ENCODE data around the gene TFEB.
A peak's percentile ranks its signal among the peaks of the same experiment; 100 is the strongest.

The TFEB gene

GRCh38 chr6:41682056-41682477, 53.3 kb downstream of the TFEB start:
- POLR2A ChIA-PET = no interaction called here
- CTCF ChIA-PET = interaction anchor here (0.6 to 4.4 kb wide), 15 partner anchors 13 to 314 kb away, joined by 3 to 41 read pairs (median 3); partner anchors contain the start of gene TOMM6
- peak; percentile 89 for DNase-seq (ENCODE audit: extremely low spot score)
- TF ChIP-seq, protein P1, sequence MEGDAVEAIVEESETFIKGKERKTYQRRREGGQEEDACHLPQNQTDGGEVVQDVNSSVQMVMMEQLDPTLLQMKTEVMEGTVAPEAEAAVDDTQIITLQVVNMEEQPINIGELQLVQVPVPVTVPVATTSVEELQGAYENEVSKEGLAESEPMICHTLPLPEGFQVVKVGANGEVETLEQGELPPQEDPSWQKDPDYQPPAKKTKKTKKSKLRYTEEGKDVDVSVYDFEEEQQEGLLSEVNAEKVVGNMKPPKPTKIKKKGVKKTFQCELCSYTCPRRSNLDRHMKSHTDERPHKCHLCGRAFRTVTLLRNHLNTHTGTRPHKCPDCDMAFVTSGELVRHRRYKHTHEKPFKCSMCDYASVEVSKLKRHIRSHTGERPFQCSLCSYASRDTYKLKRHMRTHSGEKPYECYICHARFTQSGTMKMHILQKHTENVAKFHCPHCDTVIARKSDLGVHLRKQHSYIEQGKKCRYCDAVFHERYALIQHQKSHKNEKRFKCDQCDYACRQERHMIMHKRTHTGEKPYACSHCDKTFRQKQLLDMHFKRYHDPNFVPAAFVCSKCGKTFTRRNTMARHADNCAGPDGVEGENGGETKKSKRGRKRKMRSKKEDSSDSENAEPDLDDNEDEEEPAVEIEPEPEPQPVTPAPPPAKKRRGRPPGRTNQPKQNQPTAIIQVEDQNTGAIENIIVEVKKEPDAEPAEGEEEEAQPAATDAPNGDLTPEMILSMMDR (IDR thresholded peaks at IDR 0.05; ENCODE audit: control extremely low read depth, extremely low read depth, low read depth, missing control alignments) = peak; percentile 87

DNA sequence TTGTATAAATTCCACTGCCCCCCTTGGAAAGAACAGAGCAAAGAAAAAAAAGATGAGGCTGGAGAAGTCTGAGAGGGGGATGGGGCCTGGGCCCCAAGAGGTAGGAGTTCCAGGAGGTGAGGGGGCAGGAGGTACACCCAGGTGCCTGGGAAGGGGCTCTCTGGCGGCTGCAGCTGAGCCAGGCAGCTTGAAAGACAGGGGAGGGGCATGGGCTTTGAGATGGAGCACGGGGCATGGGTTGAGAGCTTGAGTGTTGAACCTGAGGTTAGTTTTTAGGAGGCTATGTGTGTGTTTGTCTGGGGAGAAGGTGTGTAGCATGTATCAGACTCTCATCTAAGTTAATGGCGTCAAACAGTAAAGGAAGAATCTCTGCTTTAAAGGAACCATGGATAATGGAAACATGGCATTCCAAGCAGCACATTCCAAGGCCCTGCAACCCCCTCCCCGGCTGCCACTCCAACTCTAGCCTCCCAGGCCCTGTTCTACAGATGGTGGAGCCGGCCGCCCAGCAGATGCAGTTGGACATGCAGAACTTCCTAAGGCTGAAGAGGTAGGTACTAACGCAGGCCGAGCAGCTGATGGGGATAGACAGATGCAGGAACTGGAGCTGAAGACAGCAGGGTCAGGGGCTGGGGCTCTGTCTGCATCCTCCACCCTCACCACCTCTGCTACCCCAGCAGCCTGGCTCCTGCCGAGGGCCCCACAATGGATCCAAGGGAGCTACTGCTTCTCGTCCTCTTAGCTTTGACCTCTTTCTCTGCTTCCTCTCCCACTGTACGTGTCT, 55.0 kb downstream of the TFEB start:
- no peak for DNase-seq (ENCODE audit: extremely low spot score)
- POLR2A ChIA-PET = no interaction called here
- TF ChIP-seq, protein P1 (IDR thresholded peaks at IDR 0.05; ENCODE audit: control extremely low read depth, extremely low read depth, low read depth, missing control alignments) = no peak
- CTCF ChIA-PET = interaction anchor here (1.1 to 4.4 kb wide), 8 partner anchors 9 to 312 kb away, joined by 3 to 41 read pairs (median 7); partner anchors contain the start of gene TOMM6

GRCh38 chr6:41679696-41680095, 55.7 kb downstream of the TFEB start:
- TF ChIP-seq, protein P1 (IDR thresholded peaks at IDR 0.05; ENCODE audit: control extremely low read depth, extremely low read depth, low read depth, missing control alignments) = no peak
- no peak for DNase-seq (ENCODE audit: extremely low spot score)
- POLR2A ChIA-PET = no interaction called here

GRCh38 chr6:41678511-41679084, 56.8 kb downstream of the TFEB start:
- no peak for DNase-seq (ENCODE audit: extremely low spot score)
- ChIA-PET CTCF (interaction anchor here (1.3 to 4.4 kb wide), 5 partner anchors 11 to 310 kb away, joined by 4 to 41 read pairs (median 5); no protein-coding TSS in a partner anchor), POLR2A (no interaction called here)
- TF ChIP-seq, protein P1 (IDR thresholded peaks at IDR 0.05; ENCODE audit: control extremely low read depth, extremely low read depth, low read depth, missing control alignments) = no peak

More at GRCh38 chr6:41679696-41680095, 55.7 kb downstream of the TFEB start:
- CTCF ChIA-PET = interaction anchor here (1.3 to 4.4 kb wide), 6 partner anchors 9 to 312 kb away, joined by 4 to 41 read pairs (median 6); no protein-coding TSS in a partner anchor

DNA sequence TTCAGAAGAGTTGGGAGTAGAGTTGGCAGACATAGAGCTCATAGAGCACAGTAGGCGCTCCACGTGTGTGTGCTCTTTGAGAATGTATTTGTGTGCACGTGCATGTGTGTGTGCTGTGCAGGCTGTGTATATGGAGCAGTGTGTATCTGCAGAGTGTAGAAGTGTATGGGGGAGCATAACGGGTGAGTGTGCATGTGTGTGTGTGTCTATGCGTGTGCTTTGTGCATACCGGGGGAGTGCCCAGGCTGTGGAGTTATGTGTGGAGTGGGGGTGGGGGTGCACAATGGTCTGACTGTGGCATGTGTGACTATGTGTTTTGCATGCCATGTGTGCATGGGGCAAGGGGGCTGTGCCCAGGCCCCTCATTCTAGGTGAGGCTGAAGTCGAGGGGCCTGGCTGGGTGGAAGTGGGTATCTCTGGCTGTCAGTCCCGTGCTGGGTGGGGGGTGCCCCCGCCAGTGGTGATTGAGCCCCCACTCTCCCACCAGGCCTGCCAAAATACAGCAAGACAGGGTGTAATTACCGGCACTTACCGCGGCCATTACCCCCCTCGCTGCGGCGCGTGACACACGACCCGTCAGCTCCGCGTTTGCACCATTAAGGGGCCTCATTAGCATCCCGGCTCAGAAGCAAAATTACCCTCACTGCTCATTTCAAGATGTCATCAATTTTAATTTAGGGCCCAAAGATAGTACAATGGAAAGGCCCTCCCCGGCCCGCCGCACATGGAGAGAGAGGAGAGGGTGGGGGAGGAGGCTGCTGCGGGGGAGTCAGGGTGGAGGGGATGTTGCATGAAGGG, 58.1 kb downstream of the TFEB start:
- DNase-seq (ENCODE audit: extremely low spot score) = no peak
- POLR2A ChIA-PET = no interaction called here
- TF ChIP-seq, protein P1 (IDR thresholded peaks at IDR 0.05; ENCODE audit: control extremely low read depth, extremely low read depth, low read depth, missing control alignments) = no peak
- CTCF ChIA-PET = no interaction called here

DNA sequence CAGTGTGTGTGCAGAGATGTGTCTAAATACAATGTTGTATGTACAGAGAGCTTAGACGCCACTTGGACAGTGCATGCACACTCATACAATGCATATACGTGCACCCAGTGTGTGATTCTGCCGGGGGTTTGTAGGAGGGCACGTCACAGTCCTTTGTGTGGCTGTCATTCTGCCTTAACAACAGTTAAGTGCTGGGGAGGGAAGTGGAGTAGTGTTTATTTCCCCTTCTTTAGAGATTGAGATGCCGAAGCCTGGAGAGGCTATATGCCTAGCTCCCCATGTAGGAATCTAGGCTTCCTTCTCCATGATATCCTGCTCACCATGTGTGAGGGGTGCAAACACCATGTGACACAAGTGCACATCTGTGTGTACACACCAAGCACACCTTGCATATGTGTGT, 59.0 kb downstream of the TFEB start:
- ChIA-PET CTCF (no interaction called here), POLR2A (no interaction called here)
- DNase-seq (ENCODE audit: extremely low spot score) = no peak
- TF ChIP-seq, protein P1 (IDR thresholded peaks at IDR 0.05; ENCODE audit: control extremely low read depth, extremely low read depth, low read depth, missing control alignments) = no peak
